ENCODE measurements around the gene HSPA12A. TPM values are rescaled to one million over a fixed set of nuclear protein-coding genes. Genes with fewer than 3 reads are reported as not detected.
"Not testable (repeated sequence)": the region's sequence is repeated elsewhere in the genome, so short reads cannot be mapped to it uniquely, and the experiment has no call there.

HSPA12A gene
- total RNA-seq, 2 donors from 2014 or later: 0.72 to 0.74 TPM

GRCh38 chr10:116712989-116713543 lies 29.3 kb downstream of the HSPA12A start:
- H3K27ac Mint-ChIP-seq: no peak overlapping the region
- H3K4me3 Mint-ChIP-seq: no peak overlapping the region
- DNase-seq: no peak
- H3K4me1 Mint-ChIP-seq (ENCODE audit: low read depth): no peaks in the 10 kb centered on the region
- ATAC-seq (replicated peaks in 1 of 2): no peak
- no peaks in the 10 kb centered on the region for H3K36me3 Mint-ChIP-seq (ENCODE audit: insufficient read depth in 2 of 2)
- peaks cover 45% of the 10 kb centered on the region for H3K27me3 Mint-ChIP-seq (ENCODE audit: low read depth)
- no peaks in the 10 kb centered on the region for H3K9me3 Mint-ChIP-seq

GRCh38 chr10:116712519-116712918 lies 29.8 kb downstream of the HSPA12A start:
- no peak for DNase-seq
- Mint-ChIP-seq H3K36me3 (ENCODE audit: insufficient read depth in 2 of 2) (no peaks in the 10 kb centered on the region), H3K4me3 (no peak overlapping the region), H3K4me1 (ENCODE audit: low read depth) (no peaks in the 10 kb centered on the region), H3K27ac (no peak overlapping the region), H3K9me3 (no peaks in the 10 kb centered on the region), H3K27me3 (ENCODE audit: low read depth) (peaks cover 42% of the 10 kb centered on the region)
- ATAC-seq (replicated peaks in 1 of 2): no peak

- H3K9me3 Mint-ChIP-seq; H3K4me3 Mint-ChIP-seq; DNase-seq; H3K4me1 Mint-ChIP-seq (ENCODE audit: low read depth); H3K27ac Mint-ChIP-seq; H3K36me3 Mint-ChIP-seq (ENCODE audit: insufficient read depth in 2 of 2); ATAC-seq (replicated peaks in 1 of 2): not testable (repeated sequence)
- peaks cover 36% of the 10 kb centered on the region for H3K27me3 Mint-ChIP-seq (ENCODE audit: low read depth)
These were observed 30.6 kb downstream of the HSPA12A start for GRCh38 chr10:116711803-116712202.

GRCh38 chr10:116710076-116710475 lies 32.3 kb downstream of the HSPA12A start:
- no peaks in the 10 kb centered on the region for H3K36me3 Mint-ChIP-seq (ENCODE audit: insufficient read depth in 2 of 2)
- DNase-seq (no peak), ATAC-seq (replicated peaks in 1 of 2) (no peak)
- H3K4me1 Mint-ChIP-seq (ENCODE audit: low read depth): no peaks in the 10 kb centered on the region
- no peak overlapping the region for H3K27ac Mint-ChIP-seq
- H3K4me3 Mint-ChIP-seq: no peak overlapping the region
- H3K9me3 Mint-ChIP-seq: no peaks in the 10 kb centered on the region
- H3K27me3 Mint-ChIP-seq (ENCODE audit: low read depth): peaks cover 35% of the 10 kb centered on the region

GRCh38 chr10:116708877-116709276 lies 33.5 kb downstream of the HSPA12A start:
- DNase-seq: no peak
- H3K4me3 Mint-ChIP-seq: no peak overlapping the region

GRCh38 chr10:116708391-116708821 lies 34.0 kb downstream of the HSPA12A start:
- H3K9me3 Mint-ChIP-seq: no peaks in the 10 kb centered on the region
- no peaks in the 10 kb centered on the region for H3K4me1 Mint-ChIP-seq (ENCODE audit: low read depth)
- no peak overlapping the region for H3K4me3 Mint-ChIP-seq
- no peak for DNase-seq
- H3K27me3 Mint-ChIP-seq (ENCODE audit: low read depth): peaks cover 20% of the 10 kb centered on the region
- H3K27ac Mint-ChIP-seq: no peak overlapping the region
- no peaks in the 10 kb centered on the region for H3K36me3 Mint-ChIP-seq (ENCODE audit: insufficient read depth in 2 of 2)
- ATAC-seq (replicated peaks in 1 of 2): no peak

More at GRCh38 chr10:116708877-116709276, 33.5 kb downstream of the HSPA12A start:
- Mint-ChIP-seq H3K36me3 (ENCODE audit: insufficient read depth in 2 of 2) (no peaks in the 10 kb centered on the region), H3K4me1 (ENCODE audit: low read depth) (no peaks in the 10 kb centered on the region), H3K27me3 (ENCODE audit: low read depth) (peaks cover 23% of the 10 kb centered on the region), H3K9me3 (no peaks in the 10 kb centered on the region), H3K27ac (no peak overlapping the region)
- no peak for ATAC-seq (replicated peaks in 1 of 2)

GRCh38 chr10:116707981-116708380 lies 34.4 kb downstream of the HSPA12A start:
- H3K27me3 Mint-ChIP-seq (ENCODE audit: low read depth): peaks cover 23% of the 10 kb centered on the region
- H3K27ac Mint-ChIP-seq: no peak overlapping the region
- H3K9me3 Mint-ChIP-seq: no peaks in the 10 kb centered on the region
- H3K4me1 Mint-ChIP-seq (ENCODE audit: low read depth): no peaks in the 10 kb centered on the region
- DNase-seq (no peak), ATAC-seq (replicated peaks in 1 of 2) (no peak)
- no peak overlapping the region for H3K4me3 Mint-ChIP-seq
- H3K36me3 Mint-ChIP-seq (ENCODE audit: insufficient read depth in 2 of 2): no peaks in the 10 kb centered on the region

GRCh38 chr10:116706281-116706680 lies 36.1 kb downstream of the HSPA12A start:
- Mint-ChIP-seq H3K36me3 (ENCODE audit: insufficient read depth in 2 of 2) (no peaks in the 10 kb centered on the region), H3K4me3 (no peak overlapping the region), H3K27me3 (ENCODE audit: low read depth) (peaks cover 37% of the 10 kb centered on the region), H3K9me3 (no peaks in the 10 kb centered on the region), H3K27ac (no peak overlapping the region), H3K4me1 (ENCODE audit: low read depth) (no peaks in the 10 kb centered on the region)
- DNase-seq (no peak), ATAC-seq (replicated peaks in 1 of 2) (no peak)

- no peaks in the 10 kb centered on the region for H3K36me3 Mint-ChIP-seq (ENCODE audit: insufficient read depth in 2 of 2)
- H3K27ac Mint-ChIP-seq: no peak overlapping the region
- no peaks in the 10 kb centered on the region for H3K4me1 Mint-ChIP-seq (ENCODE audit: low read depth)
- H3K4me3 Mint-ChIP-seq: no peak overlapping the region
- no peak for ATAC-seq (replicated peaks in 1 of 2)
- peaks cover 33% of the 10 kb centered on the region for H3K27me3 Mint-ChIP-seq (ENCODE audit: low read depth)
- DNase-seq: no peak
- H3K9me3 Mint-ChIP-seq: no peaks in the 10 kb centered on the region
These were observed 36.9 kb downstream of the HSPA12A start for GRCh38 chr10:116705498-116705897.

GRCh38 chr10:116704926-116705325 lies 37.4 kb downstream of the HSPA12A start:
- DNase-seq: no peak
- ATAC-seq (replicated peaks in 1 of 2): no peak
- Mint-ChIP-seq H3K36me3 (ENCODE audit: insufficient read depth in 2 of 2) (no peaks in the 10 kb centered on the region), H3K4me3 (no peak overlapping the region), H3K27me3 (ENCODE audit: low read depth) (peaks cover 33% of the 10 kb centered on the region), H3K4me1 (ENCODE audit: low read depth) (no peaks in the 10 kb centered on the region), H3K9me3 (no peaks in the 10 kb centered on the region), H3K27ac (no peak overlapping the region)

GRCh38 chr10:116702165-116702564 lies 40.2 kb downstream of the HSPA12A start:
- no peaks in the 10 kb centered on the region for H3K9me3 Mint-ChIP-seq
- no peak overlapping the region for H3K27ac Mint-ChIP-seq
- no peak for ATAC-seq (replicated peaks in 1 of 2)
- H3K4me1 Mint-ChIP-seq (ENCODE audit: low read depth): no peaks in the 10 kb centered on the region
- H3K36me3 Mint-ChIP-seq (ENCODE audit: insufficient read depth in 2 of 2): no peaks in the 10 kb centered on the region
- no peak for DNase-seq
- H3K4me3 Mint-ChIP-seq: no peak overlapping the region
- H3K27me3 Mint-ChIP-seq (ENCODE audit: low read depth): peaks cover 35% of the 10 kb centered on the region

GRCh38 chr10:116699471-116700150 lies 42.8 kb downstream of the HSPA12A start:
- ATAC-seq (replicated peaks in 1 of 2) (no peak), DNase-seq (no peak)
- Mint-ChIP-seq H3K36me3 (ENCODE audit: insufficient read depth in 2 of 2) (no peaks in the 10 kb centered on the region), H3K27me3 (ENCODE audit: low read depth) (peaks cover 47% of the 10 kb centered on the region), H3K27ac (no peak overlapping the region), H3K9me3 (no peaks in the 10 kb centered on the region), H3K4me3 (no peak overlapping the region), H3K4me1 (ENCODE audit: low read depth) (no peaks in the 10 kb centered on the region)

- DNase-seq (no peak), ATAC-seq (replicated peaks in 1 of 2) (no peak)
- Mint-ChIP-seq H3K9me3 (no peaks in the 10 kb centered on the region), H3K4me3 (no peak overlapping the region), H3K36me3 (ENCODE audit: insufficient read depth in 2 of 2) (no peaks in the 10 kb centered on the region), H3K4me1 (ENCODE audit: low read depth) (no peaks in the 10 kb centered on the region), H3K27me3 (ENCODE audit: low read depth) (peaks cover 50% of the 10 kb centered on the region), H3K27ac (no peak overlapping the region)
These were observed 43.3 kb downstream of the HSPA12A start for GRCh38 chr10:116699049-116699448.

- Mint-ChIP-seq H3K27ac (no peak overlapping the region), H3K27me3 (ENCODE audit: low read depth) (peaks cover 51% of the 10 kb centered on the region)
These were observed 44.0 kb downstream of the HSPA12A start for GRCh38 chr10:116698364-116698763.

More at GRCh38 chr10:116698364-116698763, 44.0 kb downstream of the HSPA12A start:
- H3K36me3 Mint-ChIP-seq (ENCODE audit: insufficient read depth in 2 of 2): no peaks in the 10 kb centered on the region
- no peak for DNase-seq
- no peak for ATAC-seq (replicated peaks in 1 of 2)
- H3K4me1 Mint-ChIP-seq (ENCODE audit: low read depth): no peaks in the 10 kb centered on the region
- H3K4me3 Mint-ChIP-seq: no peak overlapping the region
- H3K9me3 Mint-ChIP-seq: no peaks in the 10 kb centered on the region

Measured in activated T-cell treated with anti-CD3 and anti-CD28 coated beads, Interleukin-2, amount 50 U/mL, for 72 hours (primary cell).